D721Med (cell line): ENCODE measurements around the gene MTOR.
"Not testable (repeated sequence)": the region's sequence is repeated elsewhere in the genome, so short reads cannot be mapped to it uniquely, and the experiment has no call there.

Experiments used
- DNase-seq: peaks from one replicate; pipeline ENCODE4 v3.0.0; 2011; ENCODE audit warnings: low spot score; ENCODE audit not compliant: insufficient read length
- FAIRE-seq: peaks from 2 replicates; lab custom pipeline; 2011; peaks lifted over from hg19 to GRCh38; lab: Jason Lieb, UNC
- TF ChIP-seq, protein P1 (sequence below): IDR thresholded peaks from 2 replicates; pipeline ENCODE4 v1.5.1; 2012; ENCODE audit warnings: mild to moderate bottlenecking, control low read depth; ENCODE audit not compliant: insufficient read depth; ENCODE audit errors: missing control alignments

MTOR gene

DNA sequence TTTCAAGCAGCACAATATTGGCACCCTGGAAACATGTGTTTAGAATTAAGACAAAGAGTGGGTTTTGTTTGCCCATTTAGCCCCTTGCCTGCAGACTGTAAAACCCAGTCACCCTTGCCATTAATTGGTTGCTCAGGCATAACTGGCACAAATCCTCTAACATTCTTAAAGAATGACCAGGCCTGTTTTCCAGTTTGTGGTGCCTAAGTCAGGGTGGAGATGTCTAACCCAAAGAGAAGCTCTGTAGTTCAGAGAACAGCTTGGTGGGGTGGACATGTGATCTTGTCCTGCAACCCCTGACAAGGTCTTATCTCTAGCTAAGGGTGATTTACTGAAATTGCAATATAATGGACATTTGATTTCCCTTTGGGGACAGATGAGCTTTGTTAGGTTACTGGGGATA lies 82.0 kb downstream of the MTOR start:
- FAIRE-seq: no peak
- DNase-seq: no peak
- TF ChIP-seq, protein P1, sequence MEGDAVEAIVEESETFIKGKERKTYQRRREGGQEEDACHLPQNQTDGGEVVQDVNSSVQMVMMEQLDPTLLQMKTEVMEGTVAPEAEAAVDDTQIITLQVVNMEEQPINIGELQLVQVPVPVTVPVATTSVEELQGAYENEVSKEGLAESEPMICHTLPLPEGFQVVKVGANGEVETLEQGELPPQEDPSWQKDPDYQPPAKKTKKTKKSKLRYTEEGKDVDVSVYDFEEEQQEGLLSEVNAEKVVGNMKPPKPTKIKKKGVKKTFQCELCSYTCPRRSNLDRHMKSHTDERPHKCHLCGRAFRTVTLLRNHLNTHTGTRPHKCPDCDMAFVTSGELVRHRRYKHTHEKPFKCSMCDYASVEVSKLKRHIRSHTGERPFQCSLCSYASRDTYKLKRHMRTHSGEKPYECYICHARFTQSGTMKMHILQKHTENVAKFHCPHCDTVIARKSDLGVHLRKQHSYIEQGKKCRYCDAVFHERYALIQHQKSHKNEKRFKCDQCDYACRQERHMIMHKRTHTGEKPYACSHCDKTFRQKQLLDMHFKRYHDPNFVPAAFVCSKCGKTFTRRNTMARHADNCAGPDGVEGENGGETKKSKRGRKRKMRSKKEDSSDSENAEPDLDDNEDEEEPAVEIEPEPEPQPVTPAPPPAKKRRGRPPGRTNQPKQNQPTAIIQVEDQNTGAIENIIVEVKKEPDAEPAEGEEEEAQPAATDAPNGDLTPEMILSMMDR: no peak

DNA sequence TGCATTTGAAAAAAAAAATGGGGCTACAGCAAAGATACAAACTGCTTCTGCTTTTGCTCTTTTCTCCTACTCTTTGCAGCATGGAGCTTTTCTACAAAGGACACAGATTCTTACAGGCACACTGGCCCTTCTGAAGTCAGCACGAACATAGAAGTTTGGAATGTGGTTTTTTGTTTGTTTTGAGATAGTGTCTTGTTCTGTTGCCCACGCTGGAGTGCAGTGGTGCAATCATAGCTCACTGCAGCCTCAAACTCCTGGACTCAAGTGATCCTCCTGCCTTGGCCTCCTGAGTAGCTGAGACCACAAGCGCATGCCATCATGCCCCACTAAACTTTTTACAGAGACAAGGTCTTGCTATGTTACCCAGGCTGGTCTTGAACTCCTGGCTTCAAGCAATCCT lies 82.6 kb downstream of the MTOR start:
- FAIRE-seq, DNase-seq: not testable (repeated sequence)

DNA sequence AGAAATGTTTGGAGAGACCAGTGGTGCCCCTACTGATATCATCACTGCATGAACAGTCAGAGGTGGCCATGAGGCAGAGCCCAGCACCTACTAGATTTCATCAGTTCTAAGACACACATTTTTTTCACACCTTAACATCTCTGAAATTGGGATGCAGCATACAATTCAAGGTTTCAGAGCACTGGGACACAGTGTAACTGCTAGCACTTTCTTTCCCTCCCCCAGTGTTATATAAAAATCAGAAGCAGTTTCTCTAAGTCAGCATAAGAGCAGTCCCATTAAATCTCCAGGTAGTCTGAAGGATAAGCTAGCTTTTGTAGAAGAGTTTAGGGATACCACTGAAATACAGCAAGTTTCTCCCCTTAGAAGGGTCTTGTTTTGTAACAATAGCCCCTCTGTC lies 83.2 kb downstream of the MTOR start:
- DNase-seq: no peak
- TF ChIP-seq, protein P1: no peak
- no peak for FAIRE-seq

DNA sequence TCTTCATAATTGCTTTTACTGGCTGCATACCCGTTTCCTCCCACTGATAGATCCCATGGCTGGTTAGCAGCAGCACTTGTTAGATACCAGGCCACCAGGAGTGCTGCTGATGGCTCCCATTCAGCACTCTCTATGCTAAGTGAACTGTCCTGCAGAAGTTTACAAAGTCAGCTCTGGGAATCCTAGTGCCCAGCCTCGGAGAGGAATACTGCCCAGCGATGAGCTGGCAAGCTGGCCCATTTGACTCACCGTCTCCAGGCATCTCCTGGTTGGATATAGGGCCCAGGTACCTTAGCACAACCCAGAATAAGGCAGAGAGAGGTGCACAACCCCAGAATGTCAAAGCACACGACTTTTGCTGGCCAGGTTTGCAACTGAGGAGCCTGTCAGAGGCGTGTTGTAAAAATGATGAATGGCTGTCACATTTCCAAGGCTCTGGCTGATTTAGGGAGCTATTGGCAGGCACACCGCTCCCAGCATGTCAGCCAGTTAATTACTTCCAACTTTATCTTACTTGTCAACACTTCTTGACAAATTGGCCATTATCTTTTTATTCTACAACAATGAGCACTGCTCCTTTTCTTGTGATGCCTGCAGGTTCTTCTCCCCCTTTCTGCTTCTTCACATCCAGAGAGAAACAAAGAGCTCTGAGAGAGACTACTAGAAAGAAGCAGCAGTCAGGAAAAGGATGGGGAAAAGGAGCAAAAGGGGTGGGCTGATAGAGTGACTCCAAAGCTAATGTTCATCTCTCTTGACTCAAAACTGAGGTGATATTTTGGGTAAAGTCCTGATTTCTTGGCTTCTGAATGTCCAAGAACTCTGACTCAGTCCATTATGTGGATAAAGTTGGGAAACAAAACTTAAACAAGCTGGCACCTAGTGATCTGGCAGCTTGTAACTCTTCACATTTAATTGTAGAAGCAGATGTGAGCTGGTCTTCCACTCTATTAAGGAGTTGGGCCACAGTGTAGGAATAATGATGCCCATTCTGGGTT lies 84.0 kb downstream of the MTOR start:
- FAIRE-seq: no peak
- TF ChIP-seq, protein P1: no peak
- DNase-seq: no peak

DNA sequence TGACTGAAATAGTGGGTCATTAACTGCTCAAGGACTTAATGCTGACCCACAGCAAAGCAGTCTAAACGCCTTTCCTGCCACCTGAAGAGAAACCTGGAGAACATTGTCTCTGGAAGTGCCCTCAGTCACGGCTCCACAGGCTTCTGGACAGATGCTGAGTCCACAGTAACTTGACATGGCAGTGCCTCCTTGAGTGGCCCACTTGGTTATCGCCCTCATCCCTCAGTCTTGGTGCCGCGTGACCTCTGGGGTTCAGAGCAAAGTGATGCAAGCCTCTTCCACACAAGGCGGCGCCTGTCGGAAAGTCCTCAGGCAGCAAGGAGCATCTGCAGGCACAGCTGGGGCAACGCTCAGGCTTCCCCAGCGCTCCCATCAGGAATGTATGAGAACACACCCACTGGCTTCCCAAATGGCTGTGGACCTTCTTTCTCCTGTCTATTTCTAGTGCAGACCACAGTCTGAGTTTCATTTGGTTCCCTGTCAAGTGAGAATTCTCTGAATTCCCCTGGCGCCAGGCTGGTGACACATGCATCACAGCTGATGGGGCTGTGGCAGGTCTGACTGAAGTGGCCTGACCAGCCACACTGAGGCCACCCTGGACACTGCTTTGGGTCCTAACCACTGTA lies 86.2 kb downstream of the MTOR start:
- DNase-seq (no peak), FAIRE-seq (no peak)
- TF ChIP-seq, protein P1: no peak

DNA sequence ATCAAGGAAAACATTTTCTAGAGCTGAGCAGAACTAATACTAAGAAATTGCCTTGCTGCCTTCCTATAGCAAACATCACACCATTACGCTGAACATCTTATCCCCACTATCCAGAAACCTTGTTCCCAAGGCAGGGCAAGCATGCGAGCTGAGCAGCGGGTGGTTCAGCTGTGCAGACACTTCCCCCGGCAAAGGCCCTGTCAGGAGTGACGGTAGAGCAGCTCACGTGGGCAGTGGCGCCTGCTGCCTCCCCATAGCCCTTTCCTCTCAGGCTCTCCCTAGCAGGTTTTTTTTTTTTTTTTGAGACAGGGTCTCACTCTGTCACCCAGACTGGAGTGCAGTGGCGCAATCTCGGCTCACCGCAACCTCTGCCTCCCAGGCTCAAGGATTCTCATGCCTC lies 86.9 kb downstream of the MTOR start:
- DNase-seq: no peak
- no peak for FAIRE-seq
- TF ChIP-seq, protein P1: no peak

DNA sequence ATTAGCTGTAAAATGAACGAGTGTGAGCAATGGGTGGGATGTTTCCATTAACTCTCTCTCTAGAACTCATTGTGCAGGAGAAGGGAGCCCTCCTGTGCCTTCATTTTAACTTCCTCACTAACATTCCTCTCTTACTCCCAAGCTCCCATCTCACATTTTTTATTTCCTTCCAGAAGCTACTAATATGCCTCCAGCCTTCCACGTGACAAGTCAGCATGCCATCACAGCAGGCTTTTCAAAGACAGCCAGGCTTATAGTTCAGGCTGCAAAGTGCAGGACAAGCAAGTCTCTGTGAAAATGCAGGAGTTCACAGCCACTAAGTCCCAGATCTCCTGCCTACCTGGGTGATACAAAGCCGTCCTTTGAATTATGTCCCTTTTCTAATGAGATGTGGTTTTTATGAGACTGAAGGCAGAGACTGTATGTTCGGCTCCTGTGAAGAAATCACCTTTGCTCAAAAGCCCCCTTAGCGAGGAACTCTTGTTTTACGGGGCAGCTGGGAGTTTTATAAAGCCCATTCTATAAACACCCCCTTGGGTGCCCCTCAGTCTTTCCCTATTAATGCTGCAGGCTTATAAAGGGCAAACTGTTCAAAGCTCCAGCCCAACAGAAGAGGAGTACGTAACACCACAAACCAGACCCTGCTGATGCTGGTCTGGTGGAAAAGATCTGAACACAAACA lies 87.9 kb downstream of the MTOR start:
- DNase-seq: no peak
- FAIRE-seq: no peak
- TF ChIP-seq, protein P1: no peak
